GM23338 (cell line): ENCODE data around the gene TMCO1. TPM values are rescaled to one million over a fixed set of nuclear protein-coding genes. Genes with fewer than 3 reads are reported as not detected.
"Not testable (repeated sequence)": the region's sequence is repeated elsewhere in the genome, so short reads cannot be mapped to it uniquely, and the experiment has no call there.

Experiments used
- ATAC-seq: fragments of 200-7000 bp; cut with Tn5 transposase; 3 replicates; pipeline ENCODE4 v1.9.1; 2020
- DNase-seq: peaks from one replicate; pipeline ENCODE4 v3.0.0-alpha.2; 2015; ENCODE audit warnings: low spot score
- H2AFZ ChIP-seq: fragments of 200-600 bp; sonication (generic); 2 replicates; pipeline ENCODE4 v1.8.0; 2016; ENCODE audit warnings: antibody characterized with exemption, mild to moderate bottlenecking, moderate library complexity
- H3F3A ChIP-seq: fragments of 200-600 bp; sonication (generic); replicated peaks from 2 replicates; pipeline ENCODE4 v1.8.0; 2017; ENCODE audit warnings: antibody characterized with exemption, mixed run types, low read depth
- H3K27ac ChIP-seq: fragments of 200-600 bp; sonication (generic); 2 replicates; pipeline ENCODE4 v1.6.1; 2016; ENCODE audit warnings: low read depth
- H3K27me3 ChIP-seq: fragments of 200-600 bp; sonication (generic); 2 replicates; pipeline ENCODE4 v1.8.0; 2016; ENCODE audit warnings: mild to moderate bottlenecking, mixed run types, moderate library complexity; ENCODE audit not compliant: insufficient read depth
- H3K36me3 ChIP-seq: fragments of 200-600 bp; sonication (generic); 2 replicates; pipeline ENCODE4 v1.8.0; 2016; ENCODE audit warnings: mild to moderate bottlenecking; ENCODE audit not compliant: insufficient read depth
- H3K4me1 ChIP-seq: fragments of 200-600 bp; sonication (generic); 2 replicates; pipeline ENCODE4 v1.8.0; 2016; ENCODE audit warnings: mild to moderate bottlenecking, moderate library complexity; ENCODE audit not compliant: insufficient read depth
- H3K4me2 ChIP-seq: fragments of 200-600 bp; sonication (generic); 2 replicates; pipeline ENCODE4 v1.7.1; 2017; ENCODE audit warnings: mixed run types
- H3K4me3 ChIP-seq: fragments of 200-600 bp; sonication (generic); 2 replicates; pipeline ENCODE4 v1.6.1; 2016; ENCODE audit warnings: mixed run types
- H3K79me2 ChIP-seq: fragments of 200-600 bp; sonication (generic); replicated peaks from 2 replicates; pipeline ENCODE4 v1.8.0; 2017; ENCODE audit warnings: mild to moderate bottlenecking; ENCODE audit not compliant: insufficient read depth
- H3K9me2 ChIP-seq: fragments of 200-600 bp; sonication (generic); 2 replicates; pipeline ENCODE4 v1.8.0; 2017; ENCODE audit not compliant: insufficient read depth
- H4K20me1 ChIP-seq: fragments of 200-600 bp; sonication (generic); replicated peaks from 2 replicates; pipeline ENCODE4 v1.8.0; 2017; ENCODE audit warnings: mild to moderate bottlenecking; ENCODE audit not compliant: insufficient read depth
- H3K27ac Mint-ChIP-seq: 2 replicates; pipeline ENCODE4 v1.8.0; 2020; ENCODE audit warnings: inconsistent platforms, mild to moderate bottlenecking, moderate library complexity, mixed read lengths
- H3K27me3 Mint-ChIP-seq: 3 replicates; pipeline ENCODE4 v1.8.0; 2022; ENCODE audit warnings: low read depth, mild to moderate bottlenecking, moderate library complexity, mixed read lengths, inconsistent platforms; ENCODE audit not compliant: insufficient read depth, poor library complexity
- H3K36me3 Mint-ChIP-seq: 3 replicates; pipeline ENCODE4 v1.8.0; 2021; ENCODE audit warnings: low read depth, mild to moderate bottlenecking, inconsistent platforms, moderate library complexity, mixed read lengths
- H3K4me1 Mint-ChIP-seq: 3 replicates; pipeline ENCODE4 v1.8.0; 2020; ENCODE audit warnings: mild to moderate bottlenecking, inconsistent platforms, mixed read lengths
- H3K4me3 Mint-ChIP-seq: 3 replicates; pipeline ENCODE4 v1.8.0; 2021; ENCODE audit warnings: moderate library complexity, mild to moderate bottlenecking, inconsistent platforms, mixed read lengths
- H3K9me3 Mint-ChIP-seq: 3 replicates; pipeline ENCODE4 v1.8.0; 2020; ENCODE audit warnings: moderate library complexity, mild to moderate bottlenecking, inconsistent platforms, mixed read lengths
- EZH2phosphoT487 ChIP-seq: fragments of 200-600 bp; sonication (generic); IDR thresholded peaks from one replicate; pipeline ENCODE4 v1.8.1; 2018; ENCODE audit warnings: antibody characterized with exemption; ENCODE audit not compliant: unreplicated experiment
- JUNB ChIP-seq: IDR thresholded peaks from one replicate; pipeline ENCODE4 v1.6.1; 2016; ENCODE audit warnings: antibody characterized with exemption; ENCODE audit not compliant: unreplicated experiment
- ZNF114 ChIP-seq: fragments of 250-450 bp; sonication (Bioruptor Pico); IDR thresholded peaks from 2 replicates; pipeline ENCODE4 v1.5.0; 2020; ENCODE audit warnings: mild to moderate bottlenecking, moderate library complexity
- ZNF331 ChIP-seq: fragments of 250-450 bp; sonication (Bioruptor Pico); IDR thresholded peaks from 2 replicates; pipeline ENCODE4 v1.5.0; 2020; ENCODE audit warnings: low read depth, mild to moderate bottlenecking, moderate library complexity
- polyA plus RNA-seq: library from polyadenylated mRNA; unstranded; fragments of >200 nt; fragmentation: Nextera tagmentation; extraction: Ambion mirVana; gene quantifications from 2 replicates; pipeline ENCODE4 v1.2.1, GENCODE V29; 2016
- total RNA-seq: library from RNA; depleted of rRNA; stranded (reverse); fragments of >200 nt; shearing (Covaris generic); gene quantifications from 2 replicates; pipeline ENCODE4 v1.2.3, GENCODE V29; 2014
- TF ChIP-seq, protein P1 (sequence below): IDR thresholded peaks from 2 replicates; pipeline ENCODE4 v1.6.1; 2016; ENCODE audit warnings: antibody characterized with exemption

Gene TMCO1
- total and polyA plus RNA-seq, 2 experiments from 2014 or later: 38.3 to 116 TPM

DNA sequence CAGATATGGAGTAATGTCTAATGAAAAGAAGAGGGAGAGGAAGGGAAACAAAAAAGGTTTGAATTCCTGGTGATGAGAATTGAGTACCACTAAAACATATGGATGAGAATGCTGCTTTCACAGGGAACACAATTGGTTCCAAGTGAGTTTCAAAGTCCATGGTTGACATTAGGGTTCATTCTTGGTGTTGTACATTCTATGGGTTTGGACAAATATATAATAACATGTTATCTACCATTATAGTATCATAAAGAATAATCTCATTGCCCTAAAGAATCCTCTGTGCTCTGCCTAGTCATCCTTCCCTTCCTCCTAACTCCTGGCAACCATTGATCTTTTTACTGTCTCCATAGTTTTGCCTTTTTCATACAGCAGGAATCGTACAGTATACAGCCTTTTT lies 20.1 kb downstream of the TMCO1 start:
- Mint-ChIP-seq H3K4me3 (no peak overlapping the region), H3K36me3 (peaks cover 18% of the 10 kb centered on the region; the same call in 2 of the 3 replicates), H3K4me1 (no peaks in the 10 kb centered on the region), H3K27ac (no peak overlapping the region), H3K27me3 (no peaks in the 10 kb centered on the region), H3K9me3 (no peaks in the 10 kb centered on the region)
- Histone ChIP-seq H3K27me3 (no peaks in the 10 kb centered on the region), H2AFZ (no peak overlapping the region), H3K36me3 (no peaks in the 10 kb centered on the region; the same call in 1 of the 2 replicates), H3K4me2 (no peak overlapping the region), H3K4me3 (no peak overlapping the region), H3K4me1 (no peaks in the 10 kb centered on the region), H3K9me2 (no peaks in the 10 kb centered on the region), H3K27ac (no peak overlapping the region), H4K20me1 (no peaks in the 10 kb centered on the region), H3K79me2 (no peaks in the 10 kb centered on the region), H3F3A (no peaks in the 10 kb centered on the region)
- DNase-seq (no peak), ATAC-seq (no peak)
- TF ChIP-seq ZNF114 (CRISPR knock-in tag) (no peak), JUNB (no peak), EZH2phosphoT487 (no peak), ZNF331 (CRISPR knock-in tag) (no peak)
- TF ChIP-seq, protein P1, sequence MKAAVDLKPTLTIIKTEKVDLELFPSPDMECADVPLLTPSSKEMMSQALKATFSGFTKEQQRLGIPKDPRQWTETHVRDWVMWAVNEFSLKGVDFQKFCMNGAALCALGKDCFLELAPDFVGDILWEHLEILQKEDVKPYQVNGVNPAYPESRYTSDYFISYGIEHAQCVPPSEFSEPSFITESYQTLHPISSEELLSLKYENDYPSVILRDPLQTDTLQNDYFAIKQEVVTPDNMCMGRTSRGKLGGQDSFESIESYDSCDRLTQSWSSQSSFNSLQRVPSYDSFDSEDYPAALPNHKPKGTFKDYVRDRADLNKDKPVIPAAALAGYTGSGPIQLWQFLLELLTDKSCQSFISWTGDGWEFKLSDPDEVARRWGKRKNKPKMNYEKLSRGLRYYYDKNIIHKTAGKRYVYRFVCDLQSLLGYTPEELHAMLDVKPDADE: no peak

DNA sequence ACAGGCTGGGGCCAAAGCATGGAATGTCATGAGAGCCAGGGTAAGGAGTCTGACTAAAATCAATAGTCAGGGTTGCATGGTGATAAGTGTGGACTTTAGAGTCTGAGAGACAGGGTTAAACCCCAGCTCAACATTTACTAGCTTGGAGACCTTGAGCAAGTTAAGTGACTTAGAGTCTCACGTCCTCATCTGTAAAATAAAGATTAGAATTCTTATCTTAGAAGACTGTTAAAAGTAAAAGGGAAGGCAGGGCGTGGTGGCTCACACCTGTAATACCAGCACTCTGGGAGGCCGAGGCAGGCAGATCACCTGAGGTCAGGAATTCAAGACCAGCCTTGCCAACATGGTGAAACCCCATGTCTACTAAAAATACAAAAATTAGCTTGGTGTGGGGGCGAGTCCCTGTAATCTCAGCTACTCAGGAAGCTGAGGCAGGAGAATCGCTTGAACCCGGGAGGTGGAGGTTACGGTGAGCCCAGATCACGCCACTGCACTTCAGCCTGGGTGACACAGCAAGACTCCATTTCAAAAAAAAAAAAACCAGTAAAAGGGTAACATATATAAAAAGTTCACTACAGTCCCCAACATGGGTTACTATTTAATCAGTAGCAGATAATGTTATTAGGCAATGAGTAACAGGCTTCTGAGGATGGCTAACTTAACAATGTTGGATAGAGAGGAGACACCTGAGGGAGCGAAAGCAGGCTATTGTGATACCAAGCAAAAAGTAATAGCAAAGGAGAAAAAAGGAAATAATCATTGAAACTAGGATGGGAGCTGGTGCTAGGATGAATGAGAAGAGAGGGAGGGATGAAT lies 20.8 kb downstream of the TMCO1 start:
- no peak overlapping the region for H3K27ac Mint-ChIP-seq
- H3K36me3 Mint-ChIP-seq: peaks cover 15% of the 10 kb centered on the region; the same call in 2 of the 3 replicates
- Histone ChIP-seq H4K20me1 (no peaks in the 10 kb centered on the region), H3K4me2 (no peak overlapping the region), H3F3A (no peaks in the 10 kb centered on the region), H3K79me2 (no peaks in the 10 kb centered on the region), H2AFZ (no peak overlapping the region), H3K27ac (no peak overlapping the region), H3K27me3 (no peaks in the 10 kb centered on the region), H3K36me3 (no peaks in the 10 kb centered on the region; the same call in 1 of the 2 replicates), H3K9me2 (no peaks in the 10 kb centered on the region), H3K4me1 (no peaks in the 10 kb centered on the region), H3K4me3 (no peak overlapping the region)
- ATAC-seq (no peak), DNase-seq (no peak)
- no peak for TF ChIP-seq ZNF114 (CRISPR knock-in tag)
- H3K4me1 Mint-ChIP-seq: no peaks in the 10 kb centered on the region
- H3K4me3 Mint-ChIP-seq: no peak overlapping the region
- H3K9me3 Mint-ChIP-seq: no peaks in the 10 kb centered on the region
- no peaks in the 10 kb centered on the region for H3K27me3 Mint-ChIP-seq

DNA sequence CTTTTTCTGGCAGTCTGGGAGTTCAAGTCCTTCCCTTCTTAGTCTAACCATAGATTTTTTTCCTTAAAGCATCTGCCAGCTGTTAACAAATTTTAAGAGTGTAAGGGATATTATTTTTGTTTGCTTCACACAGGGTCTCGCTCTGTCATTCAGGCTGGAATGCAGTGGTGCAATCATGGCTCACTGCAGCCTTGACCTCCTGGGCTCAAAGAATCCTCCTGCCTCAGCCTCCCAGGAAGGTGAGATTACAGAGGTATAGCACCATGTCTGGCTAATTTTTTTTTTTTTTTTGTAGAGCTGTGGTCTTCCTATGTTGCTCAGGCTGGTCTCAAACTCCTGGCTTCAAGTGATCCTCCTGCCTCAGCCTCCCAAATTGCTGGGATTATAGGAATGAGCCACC lies 23.8 kb downstream of the TMCO1 start:
- ATAC-seq, H3F3A ChIP-seq, H4K20me1 ChIP-seq, H3K4me2 ChIP-seq, H3K27ac ChIP-seq, H3K36me3 ChIP-seq, H3K9me3 Mint-ChIP-seq, H3K27me3 ChIP-seq, H3K4me1 ChIP-seq, H3K79me2 ChIP-seq, H3K27ac Mint-ChIP-seq, H2AFZ ChIP-seq, DNase-seq, H3K9me2 ChIP-seq, H3K4me3 ChIP-seq, H3K27me3 Mint-ChIP-seq, H3K4me3 Mint-ChIP-seq, H3K4me1 Mint-ChIP-seq: not testable (repeated sequence)
- H3K36me3 Mint-ChIP-seq: peaks cover 30% of the 10 kb centered on the region
